Measurements from ENCODE around the gene ASB15. TPM values are rescaled to one million over a fixed set of nuclear protein-coding genes. Genes with fewer than 3 reads are reported as not detected.
"Not testable (repeated sequence)": the region's sequence is repeated elsewhere in the genome, so short reads cannot be mapped to it uniquely, and the experiment has no call there.

The ASB15 gene
- total RNA-seq (under 1 TPM in 1 of 6 donors, not detected in 5; 0.04 TPM), polyA plus RNA-seq (not detected)

DNA sequence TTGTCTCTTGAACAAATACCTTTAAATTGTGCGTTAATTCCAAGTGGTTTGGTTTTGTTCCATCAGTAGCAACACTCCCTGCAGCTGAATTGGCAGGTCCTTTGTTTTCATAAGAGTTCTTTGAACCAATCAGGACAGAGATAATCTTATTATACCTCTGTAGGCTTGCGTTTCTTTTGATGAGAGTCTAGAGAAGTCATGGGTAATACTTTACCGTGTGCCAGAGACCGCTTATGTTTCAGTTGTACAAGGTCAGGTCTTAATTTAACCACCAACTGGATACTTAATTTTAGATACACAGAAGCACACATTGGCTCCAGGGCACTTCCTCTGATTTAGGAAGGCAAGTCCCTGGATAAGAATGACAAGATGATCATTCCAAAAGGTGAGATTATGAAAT, at the start of gene ASB15:
TSS of gene ASB15 (plus strand) at position 292 of the 400 bp plus-strand sequence. CDS start 12,682 bp downstream, outside the sequence.
- Histone ChIP-seq H3K4me1 (no peaks in the 10 kb centered on the region), H3K9me3 (no peaks in the 10 kb centered on the region), H3K36me3 (no peaks in the 10 kb centered on the region), H3K4me3 (no peak within 1 kb of the TSS), H3K27me3 (peaks cover 0 to 4% (median 0%) of the 10 kb centered on the region in 4 donors), H3K27ac (no peak within 1 kb of the TSS)
- 70 to 73% methylated on average over 4 of the region's 4 CpGs for WGBS, 2 donors
- FAIRE-seq (no peak), ATAC-seq (no peak), DNase-seq (no peak)
- TF ChIP-seq, protein P1, sequence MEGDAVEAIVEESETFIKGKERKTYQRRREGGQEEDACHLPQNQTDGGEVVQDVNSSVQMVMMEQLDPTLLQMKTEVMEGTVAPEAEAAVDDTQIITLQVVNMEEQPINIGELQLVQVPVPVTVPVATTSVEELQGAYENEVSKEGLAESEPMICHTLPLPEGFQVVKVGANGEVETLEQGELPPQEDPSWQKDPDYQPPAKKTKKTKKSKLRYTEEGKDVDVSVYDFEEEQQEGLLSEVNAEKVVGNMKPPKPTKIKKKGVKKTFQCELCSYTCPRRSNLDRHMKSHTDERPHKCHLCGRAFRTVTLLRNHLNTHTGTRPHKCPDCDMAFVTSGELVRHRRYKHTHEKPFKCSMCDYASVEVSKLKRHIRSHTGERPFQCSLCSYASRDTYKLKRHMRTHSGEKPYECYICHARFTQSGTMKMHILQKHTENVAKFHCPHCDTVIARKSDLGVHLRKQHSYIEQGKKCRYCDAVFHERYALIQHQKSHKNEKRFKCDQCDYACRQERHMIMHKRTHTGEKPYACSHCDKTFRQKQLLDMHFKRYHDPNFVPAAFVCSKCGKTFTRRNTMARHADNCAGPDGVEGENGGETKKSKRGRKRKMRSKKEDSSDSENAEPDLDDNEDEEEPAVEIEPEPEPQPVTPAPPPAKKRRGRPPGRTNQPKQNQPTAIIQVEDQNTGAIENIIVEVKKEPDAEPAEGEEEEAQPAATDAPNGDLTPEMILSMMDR (IDR thresholded peaks at IDR 0.05), result no peak
- intact Hi-C loops (cut with DNase I), result no loop called here

DNA sequence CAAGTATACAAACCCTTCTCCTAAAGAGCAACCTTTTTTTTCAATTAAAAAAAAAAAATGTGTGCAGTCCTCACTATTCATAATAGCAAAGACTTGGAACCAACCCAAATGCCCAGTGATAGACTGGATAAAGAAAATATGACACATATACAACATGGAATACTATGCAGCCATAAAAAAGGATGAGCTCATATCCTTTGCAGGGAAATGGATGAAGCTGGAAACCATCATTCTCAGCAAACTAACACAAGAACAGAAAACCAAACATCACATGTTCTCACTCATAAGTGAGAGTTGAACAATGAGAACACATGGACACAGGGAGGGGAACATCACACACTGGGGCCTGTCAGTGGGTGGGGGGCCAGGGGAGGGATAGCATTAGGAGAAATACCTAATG, 49.5 kb upstream of the ASB15 start:
- H3K4me3 ChIP-seq; H3K9me3 ChIP-seq; H3K36me3 ChIP-seq; H3K27me3 ChIP-seq; ATAC-seq; intact Hi-C loops (cut with DNase I); DNase-seq; H3K27ac ChIP-seq; FAIRE-seq: not testable (repeated sequence)
- H3K4me1 ChIP-seq, result peaks cover 6 to 26% (median 7%) of the 10 kb centered on the region in 3 donors

DNA sequence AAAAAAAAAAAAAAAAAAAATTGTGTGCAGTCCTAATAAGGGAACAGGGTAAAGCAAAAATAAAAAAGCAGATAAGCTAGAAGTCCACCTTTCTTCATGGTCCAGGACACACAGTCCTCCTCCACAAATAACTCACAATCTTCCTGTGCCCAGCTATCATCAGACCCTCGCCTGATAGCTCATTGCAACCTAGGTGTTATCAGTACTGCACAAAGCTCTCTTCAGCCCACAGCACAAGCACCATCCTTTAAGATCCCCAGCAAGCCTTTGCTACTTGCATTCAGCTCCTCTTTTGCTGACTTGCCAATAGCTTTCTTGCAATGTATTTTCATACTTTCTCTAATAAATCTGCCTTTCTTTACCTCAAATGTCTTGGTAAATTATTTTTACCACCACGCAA, 49.0 kb upstream of the ASB15 start:
- WGBS, 2 donors, result 98 to 100% methylated on average over 2 of the region's 2 CpGs
- DNase-seq (no peak), ATAC-seq (no peak), FAIRE-seq (no peak)
- Histone ChIP-seq H3K4me3 (no peak overlapping the region), H3K4me1 (peaks cover 6 to 26% (median 7%) of the 10 kb centered on the region in 3 donors), H3K36me3 (peaks cover 0 to 9% (median 0%) of the 10 kb centered on the region in 3 donors), H3K9me3 (no peaks in the 10 kb centered on the region), H3K27ac (no peak overlapping the region), H3K27me3 (no peaks in the 10 kb centered on the region)
- TF ChIP-seq, protein P1 (IDR thresholded peaks at IDR 0.05), result no peak
- intact Hi-C loops (cut with DNase I), result no loop called here

DNA sequence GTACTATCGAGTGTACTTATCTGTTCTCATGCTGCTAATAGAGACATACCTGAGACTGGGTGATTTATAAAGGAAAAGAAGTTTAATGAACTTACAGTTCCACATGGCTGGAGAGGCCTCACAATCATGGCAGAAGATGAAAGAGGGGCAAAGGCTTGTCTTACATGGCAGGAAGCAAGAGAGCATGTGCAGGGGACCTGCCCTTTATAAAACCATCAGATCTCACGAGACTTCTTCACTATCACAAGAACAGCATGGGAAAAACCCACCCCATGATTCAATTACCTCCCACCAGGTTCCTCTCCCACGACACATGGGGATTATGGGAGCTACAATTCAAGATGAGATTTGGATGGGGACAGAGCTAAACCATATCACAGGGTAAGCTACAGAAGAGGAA, 48.5 kb upstream of the ASB15 start:
- Histone ChIP-seq H3K4me1 (peaks cover 6 to 26% (median 7%) of the 10 kb centered on the region in 3 donors), H3K4me3 (no peak overlapping the region), H3K27ac (no peak overlapping the region), H3K36me3 (peaks cover 0 to 9% (median 0%) of the 10 kb centered on the region in 3 donors), H3K9me3 (no peaks in the 10 kb centered on the region), H3K27me3 (no peaks in the 10 kb centered on the region)
- no peak for DNase-seq
- TF ChIP-seq, protein P1 (IDR thresholded peaks at IDR 0.05), result no peak
- no peak for ATAC-seq
- intact Hi-C loops (cut with DNase I), result no loop called here
- 88 to 89% methylated on average over 3 of the region's 3 CpGs for WGBS, 2 donors
- no peak for FAIRE-seq

DNA sequence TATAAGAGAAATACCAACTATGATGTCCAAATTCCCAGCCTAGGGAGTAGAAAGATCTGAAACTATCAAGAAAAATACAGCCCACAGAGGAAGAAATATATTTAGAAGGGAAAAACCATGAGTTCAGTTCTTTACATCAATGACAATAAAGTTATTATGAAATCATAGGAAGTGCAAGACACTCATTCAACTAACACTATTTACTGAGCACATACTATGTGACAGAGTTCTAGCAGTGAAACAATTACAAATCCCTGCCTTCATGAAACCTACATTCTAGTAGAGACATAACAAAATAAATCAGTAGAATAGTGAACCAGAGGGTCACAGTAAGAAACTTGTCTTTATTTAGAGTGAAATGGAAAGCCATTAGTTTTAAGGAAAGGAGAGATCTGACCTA, 46.1 kb upstream of the ASB15 start:
- intact Hi-C loops (cut with DNase I), result no loop called here
- ATAC-seq, result no peak
- Histone ChIP-seq H3K4me3 (no peak overlapping the region), H3K9me3 (no peaks in the 10 kb centered on the region), H3K36me3 (no peaks in the 10 kb centered on the region), H3K27me3 (no peaks in the 10 kb centered on the region), H3K4me1 (peaks cover 6 to 28% (median 7%) of the 10 kb centered on the region in 3 donors), H3K27ac (no peak overlapping the region)
- DNase-seq, result no peak
- no peak for FAIRE-seq
- TF ChIP-seq, protein P1 (IDR thresholded peaks at IDR 0.05), result no peak

Measured in pancreas (tissue), 10 donors.